Natural killer cell (primary cell): ENCODE results near the gene IGSF6. TPM values are rescaled to one million over a fixed set of nuclear protein-coding genes. Genes with fewer than 3 reads are reported as not detected.

Source experiments
- ATAC-seq, 3 donors: fragments of 150-1000 bp in 2 of 3; fragments of 200-7000 bp in 1 of 3; cut with Tn5 transposase; 1 replicate in 1 of 3; 2 replicates in 2 of 3; pipeline ENCODE4 v1.10.0; 2021; ENCODE audit warnings: mild to moderate bottlenecking in 2 of 3, moderate library complexity in 2 of 3
- DNase-seq, 2 donors: peaks; one replicate each; pipeline versions ENCODE4 v3.0.0 to v3.0.0-alpha.2; 2013 to 2021; ENCODE audit warnings: mixed read lengths in 1 of 2
- H3K27ac ChIP-seq: one replicate; pipeline ENCODE4 v1.5.1; 2013; ENCODE audit warnings: mild to moderate bottlenecking, low read length
- H3K27me3 ChIP-seq: one replicate; pipeline ENCODE4 v1.6.1; 2013; ENCODE audit warnings: low read length; ENCODE audit not compliant: control insufficient read depth, insufficient read depth
- H3K36me3 ChIP-seq: one replicate; pipeline ENCODE4 v1.6.1; 2013; ENCODE audit warnings: low read length; ENCODE audit not compliant: control insufficient read depth, insufficient read depth
- H3K4me1 ChIP-seq: one replicate; pipeline ENCODE4 v1.6.1; 2013; ENCODE audit warnings: low read length; ENCODE audit not compliant: control insufficient read depth, insufficient read depth
- H3K4me3 ChIP-seq: one replicate; pipeline ENCODE4 v1.5.1; 2013; ENCODE audit warnings: low read length
- H3K9me3 ChIP-seq: one replicate; pipeline ENCODE4 v1.6.1; 2013; ENCODE audit warnings: low read length; ENCODE audit not compliant: control insufficient read depth, insufficient read depth
- H3K27ac Mint-ChIP-seq, 2 donors: one replicate each; pipeline ENCODE4 v1.8.0; 2022; ENCODE audit warnings: mild to moderate bottlenecking in 2 of 2, mixed read lengths in 2 of 2, moderate library complexity in 1 of 2
- H3K27me3 Mint-ChIP-seq, 2 donors: one replicate each; pipeline ENCODE4 v1.8.0; 2022; ENCODE audit warnings: low read depth in 2 of 2, mixed read lengths in 2 of 2
- H3K36me3 Mint-ChIP-seq: one replicate; pipeline ENCODE4 v1.8.0; 2022; ENCODE audit warnings: mixed read lengths
- H3K4me1 Mint-ChIP-seq, 2 donors: one replicate each; pipeline ENCODE4 v1.8.0; 2022; ENCODE audit warnings: mixed read lengths in 2 of 2
- H3K4me3 Mint-ChIP-seq: one replicate; pipeline ENCODE4 v1.8.0; 2022; ENCODE audit warnings: mild to moderate bottlenecking, moderate library complexity, mixed read lengths
- H3K9me3 Mint-ChIP-seq, 2 donors: one replicate each; pipeline ENCODE4 v1.8.0; 2022; ENCODE audit warnings: mixed read lengths in 2 of 2
- CTCF ChIP-seq: fragments of 200-600 bp; IDR thresholded peaks from one replicate; pipeline ENCODE4 v1.8.0; 2022; ENCODE audit warnings: antibody characterized with exemption
- WGBS: methylation state at CpG from one replicate; pipeline ENCODE4 v1.1.7; 2013; ENCODE audit warnings: missing lambda C conversion rate; ENCODE audit not compliant: insufficient coverage; 5-methylcytosine and 5-hydroxymethylcytosine counted together
- intact Hi-C: fragments of 100-400 bp; cut with micrococcal nuclease; formaldehyde crosslinking; loops from one replicate; pipeline ENCODE4 v1.14.2; 2022
- total RNA-seq, 4 donors: library from RNA; stranded (reverse); fragments of 120-200 nt in 1 of 4; gene quantifications; one replicate each; pipeline versions ENCODE4 v1.2.3 to v1.2.4, GENCODE V29; 2013 to 2022

IGSF6 gene
- total RNA-seq, result 1 to 10 TPM; 2.2 to 4.4 (median 2.6) TPM
- 9.6 TPM for total RNA-seq (2013)

GRCh38 chr16:21652453-21652852 lies at the start of gene IGSF6:
IGSF6 (minus strand) TSS chr16:21652608; CDS start chr16:21652598, 10 bp downstream.
- no peak for TF ChIP-seq CTCF
- peaks cover 17% of the 10 kb centered on the region for H3K4me1 ChIP-seq
- H3K4me3 ChIP-seq, result no peak within 1 kb of the TSS
- ATAC-seq (no peak), DNase-seq (no peak)
- H3K36me3 ChIP-seq, result peaks cover 14% of the 10 kb centered on the region
- H3K27me3 Mint-ChIP-seq, result no peaks in the 10 kb centered on the region
- H3K9me3 ChIP-seq, result no peaks in the 10 kb centered on the region
- H3K4me1 Mint-ChIP-seq, result peaks cover 32 to 41% of the 10 kb centered on the region in 2 donors
- intact Hi-C loops, result no loop called here
- H3K4me3 Mint-ChIP-seq, result no peak within 1 kb of the TSS
- no peaks in the 10 kb centered on the region for H3K27me3 ChIP-seq
- peak within 1 kb of the TSS in 1 of 2 donors; percentile 40 for H3K27ac Mint-ChIP-seq
- H3K36me3 Mint-ChIP-seq, result no peaks in the 10 kb centered on the region
- WGBS, result 94% methylated on average over 6 of the region's 6 CpGs
- H3K27ac ChIP-seq, result no peak within 1 kb of the TSS
- H3K9me3 Mint-ChIP-seq, result no peaks in the 10 kb centered on the region

- TF ChIP-seq CTCF, result no peak
- H3K4me1 ChIP-seq, result no peaks in the 10 kb centered on the region
- DNase-seq (no peak), ATAC-seq (no peak)
- Mint-ChIP-seq H3K4me3 (no peak overlapping the region), H3K4me1 (no peaks in the 10 kb centered on the region), H3K9me3 (no peaks in the 10 kb centered on the region), H3K27ac (no peak overlapping the region), H3K36me3 (no peaks in the 10 kb centered on the region), H3K27me3 (peaks cover 0 to 5% of the 10 kb centered on the region in 2 donors)
- no peak overlapping the region for H3K27ac ChIP-seq
- 83% methylated on average over 2 of the region's 2 CpGs for WGBS
- H3K27me3 ChIP-seq, result no peaks in the 10 kb centered on the region
- no peak overlapping the region for H3K4me3 ChIP-seq
- no peaks in the 10 kb centered on the region for H3K9me3 ChIP-seq
- intact Hi-C loops, result no loop called here
- no peaks in the 10 kb centered on the region for H3K36me3 ChIP-seq
These were observed 48.9 kb upstream of the IGSF6 start for GRCh38 chr16:21701271-21701670.

- Mint-ChIP-seq H3K9me3 (no peaks in the 10 kb centered on the region), H3K4me1 (no peaks in the 10 kb centered on the region), H3K36me3 (no peaks in the 10 kb centered on the region), H3K27me3 (peaks cover 0 to 5% of the 10 kb centered on the region in 2 donors), H3K4me3 (no peak overlapping the region), H3K27ac (no peak overlapping the region)
- DNase-seq, result no peak
- H3K9me3 ChIP-seq, result no peaks in the 10 kb centered on the region
- intact Hi-C loops, result no loop called here
- WGBS, result 89% methylated on average over 5 of the region's 9 CpGs
- no peak for ATAC-seq
- H3K36me3 ChIP-seq, result no peaks in the 10 kb centered on the region
- no peaks in the 10 kb centered on the region for H3K4me1 ChIP-seq
- no peaks in the 10 kb centered on the region for H3K27me3 ChIP-seq
- TF ChIP-seq CTCF, result no peak
- H3K4me3 ChIP-seq, result no peak overlapping the region
- H3K27ac ChIP-seq, result no peak overlapping the region
These were observed 46.0 kb upstream of the IGSF6 start for GRCh38 chr16:21698169-21699032.
